ENCODE results near the gene IGF1R. TPM values are rescaled to one million over a fixed set of nuclear protein-coding genes. Genes with fewer than 3 reads are reported as not detected.

Gene IGF1R
- total RNA-seq, 2 donors from 2014 or later = 115 to 119 TPM

- H3K27ac Mint-ChIP-seq = no peak overlapping the region
Observed at GRCh38 chr15:98755781-98756180, 107.4 kb downstream of the IGF1R start.

DNA sequence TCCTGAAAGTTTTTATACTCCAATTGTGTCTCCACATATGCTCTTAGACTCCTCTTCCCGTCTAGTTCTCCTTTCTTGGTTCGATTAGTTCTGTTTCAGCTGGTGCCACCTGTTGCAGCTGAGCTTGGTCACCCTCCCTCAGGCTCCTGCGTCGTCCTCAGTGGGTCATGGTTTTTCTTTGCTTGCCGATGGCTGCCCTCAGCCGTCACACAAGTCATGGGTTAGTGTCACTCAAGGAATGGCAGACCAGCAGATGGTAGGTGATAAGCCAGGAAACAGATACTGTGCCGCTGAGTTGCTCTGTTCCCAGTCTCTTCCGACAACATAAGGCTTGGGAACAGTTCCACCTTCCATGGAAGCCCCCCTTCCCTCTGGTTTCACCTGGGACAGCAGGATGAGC, 109.9 kb downstream of the IGF1R start:
- DNase-seq = no peak
- no peak overlapping the region for H3K27ac Mint-ChIP-seq

More at GRCh38 chr15:98755781-98756180, 107.4 kb downstream of the IGF1R start:
- Histone ChIP-seq H3K9me3 (ENCODE audit: control insufficient read depth, low read length) (no peaks in the 10 kb centered on the region), H3K4me3 (ENCODE audit: low read length) (no peak overlapping the region), H3K27me3 (ENCODE audit: control insufficient read depth, insufficient read depth, low read length, poor library complexity, severe bottlenecking) (no peaks in the 10 kb centered on the region), H3K27ac (ENCODE audit: low read depth, low read length) (no peak overlapping the region), H3K36me3 (ENCODE audit: control insufficient read depth, insufficient read depth, low read length) (peaks cover 4% of the 10 kb centered on the region), H3K4me1 (ENCODE audit: control insufficient read depth, insufficient read depth, low read length) (no peaks in the 10 kb centered on the region), H3K9ac (ENCODE audit: extremely low read depth, low read length, poor library complexity, severe bottlenecking) (no peak overlapping the region)
- H3K27me3 Mint-ChIP-seq (ENCODE audit: insufficient read depth) = no peaks in the 10 kb centered on the region
- DNase-seq = no peak
- no peak overlapping the region for H3K4me3 Mint-ChIP-seq
- peaks cover 4% of the 10 kb centered on the region for H3K36me3 Mint-ChIP-seq (ENCODE audit: low read depth)
- TF ChIP-seq CTCF (conservative IDR thresholded peaks at IDR 0.05) = no peak
- H3K4me1 Mint-ChIP-seq = peaks cover 32% of the 10 kb centered on the region
- H3K9me3 Mint-ChIP-seq = no peaks in the 10 kb centered on the region
- 100% methylated on average over 2 of the region's 2 CpGs for WGBS, 2 experiments (ENCODE audit: insufficient coverage in 1 of 2, insufficient read length in 1 of 2)

DNA sequence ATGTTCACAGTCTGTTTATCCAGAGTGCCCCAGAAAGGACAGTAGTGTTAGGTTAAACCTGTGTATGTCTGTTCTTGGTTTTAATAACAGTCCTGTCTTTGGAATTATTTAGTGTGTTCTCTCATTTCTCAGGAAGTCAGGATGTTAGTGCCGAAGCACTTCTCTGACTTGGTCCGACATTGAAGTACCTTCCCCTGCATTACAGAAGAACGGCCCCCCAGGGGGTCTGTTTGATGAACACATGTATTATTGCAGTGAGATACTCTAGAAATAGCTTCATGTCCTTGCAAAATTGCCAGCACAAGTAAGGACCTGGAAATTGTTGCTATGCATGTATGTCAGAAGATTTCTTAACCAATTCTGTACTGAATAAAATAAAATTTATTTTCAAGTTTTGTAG, 110.9 kb downstream of the IGF1R start:
- H3K27me3 Mint-ChIP-seq (ENCODE audit: insufficient read depth) = no peaks in the 10 kb centered on the region
- no peaks in the 10 kb centered on the region for H3K4me1 ChIP-seq (ENCODE audit: control insufficient read depth, insufficient read depth, low read length)
- no peak overlapping the region for H3K4me3 Mint-ChIP-seq
- peaks cover 4% of the 10 kb centered on the region for H3K36me3 Mint-ChIP-seq (ENCODE audit: low read depth)
- H3K4me1 Mint-ChIP-seq = peaks cover 27% of the 10 kb centered on the region
- H3K4me3 ChIP-seq (ENCODE audit: low read length) = no peak overlapping the region
- no peaks in the 10 kb centered on the region for H3K9me3 ChIP-seq (ENCODE audit: control insufficient read depth, low read length)
- peaks cover 4% of the 10 kb centered on the region for H3K36me3 ChIP-seq (ENCODE audit: control insufficient read depth, insufficient read depth, low read length)
- no peak overlapping the region for H3K27ac Mint-ChIP-seq
- no peak overlapping the region for H3K9ac ChIP-seq (ENCODE audit: extremely low read depth, low read length, poor library complexity, severe bottlenecking)
- peak; percentile 37 for DNase-seq
- 93% methylated on average over 3 of the region's 3 CpGs; no CpG with 5 or more reads in 1 of the 2 experiments for WGBS, 2 experiments (ENCODE audit: insufficient coverage in 1 of 2, insufficient read length in 1 of 2)
- TF ChIP-seq CTCF (conservative IDR thresholded peaks at IDR 0.05) = no peak
- no peaks in the 10 kb centered on the region for H3K9me3 Mint-ChIP-seq
- H3K27me3 ChIP-seq (ENCODE audit: control insufficient read depth, insufficient read depth, low read length, poor library complexity, severe bottlenecking) = no peaks in the 10 kb centered on the region
- no peak overlapping the region for H3K27ac ChIP-seq (ENCODE audit: low read depth, low read length)

More for the DNA sequence above, 109.9 kb downstream of the IGF1R start:
- Mint-ChIP-seq H3K4me1 (peaks cover 26% of the 10 kb centered on the region), H3K27me3 (ENCODE audit: insufficient read depth) (no peaks in the 10 kb centered on the region), H3K4me3 (no peak overlapping the region), H3K9me3 (no peaks in the 10 kb centered on the region), H3K36me3 (ENCODE audit: low read depth) (peaks cover 4% of the 10 kb centered on the region)
- no peaks in the 10 kb centered on the region for H3K9me3 ChIP-seq (ENCODE audit: control insufficient read depth, low read length)
- no peaks in the 10 kb centered on the region for H3K27me3 ChIP-seq (ENCODE audit: control insufficient read depth, insufficient read depth, low read length, poor library complexity, severe bottlenecking)
- no peak overlapping the region for H3K27ac ChIP-seq (ENCODE audit: low read depth, low read length)
- H3K36me3 ChIP-seq (ENCODE audit: control insufficient read depth, insufficient read depth, low read length) = peaks cover 4% of the 10 kb centered on the region
- no peak overlapping the region for H3K9ac ChIP-seq (ENCODE audit: extremely low read depth, low read length, poor library complexity, severe bottlenecking)
- H3K4me1 ChIP-seq (ENCODE audit: control insufficient read depth, insufficient read depth, low read length) = no peaks in the 10 kb centered on the region
- no peak overlapping the region for H3K4me3 ChIP-seq (ENCODE audit: low read length)
- 85 to 91% methylated on average over 8 of the region's 8 CpGs for WGBS, 2 experiments (ENCODE audit: insufficient coverage in 1 of 2, insufficient read length in 1 of 2)
- no peak for TF ChIP-seq CTCF (conservative IDR thresholded peaks at IDR 0.05)
